ENCODE data around the gene NR5A1.

NR5A1 gene

DNA sequence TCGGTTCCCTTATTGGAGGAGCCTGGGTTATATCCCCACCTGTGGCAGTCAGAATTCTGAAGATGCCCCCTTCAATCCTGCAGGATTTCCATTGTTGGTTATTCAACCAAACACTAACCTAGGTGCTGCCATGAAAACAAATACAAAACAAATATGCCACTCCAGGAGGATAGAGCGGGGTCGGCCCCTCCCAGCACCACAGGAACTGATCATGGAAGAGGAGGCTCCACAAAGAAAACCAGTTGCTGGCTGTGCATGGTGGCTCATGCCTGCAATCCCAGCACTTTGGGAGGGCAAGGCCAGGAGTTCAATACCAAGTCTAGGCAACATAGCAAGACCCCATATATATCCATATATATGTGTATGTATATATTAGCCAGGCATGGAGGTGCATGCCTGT lies 70.1 kb downstream of the NR5A1 start:
- no peak for FAIRE-seq

DNA sequence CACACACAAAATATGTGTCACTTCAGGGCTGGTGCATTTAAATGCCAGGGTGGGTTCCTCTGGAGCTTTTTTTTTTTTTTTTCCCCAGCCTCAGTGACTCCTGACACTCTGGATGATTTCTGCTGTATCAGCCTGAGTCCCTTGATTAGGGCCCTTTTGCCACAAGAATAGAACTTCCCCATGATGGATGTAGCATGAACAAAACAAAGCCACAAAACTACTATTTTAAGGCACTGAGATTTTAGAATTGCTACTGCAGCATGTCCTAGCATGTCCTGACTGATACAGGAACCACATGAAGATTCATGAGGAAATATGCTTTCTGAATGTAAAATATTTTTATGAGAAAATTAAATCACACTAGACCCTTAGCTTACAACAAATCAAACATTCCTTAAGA lies 70.9 kb downstream of the NR5A1 start:
- no peak for FAIRE-seq
